ENCODE results near the gene ATXN10.

ATXN10 gene

DNA sequence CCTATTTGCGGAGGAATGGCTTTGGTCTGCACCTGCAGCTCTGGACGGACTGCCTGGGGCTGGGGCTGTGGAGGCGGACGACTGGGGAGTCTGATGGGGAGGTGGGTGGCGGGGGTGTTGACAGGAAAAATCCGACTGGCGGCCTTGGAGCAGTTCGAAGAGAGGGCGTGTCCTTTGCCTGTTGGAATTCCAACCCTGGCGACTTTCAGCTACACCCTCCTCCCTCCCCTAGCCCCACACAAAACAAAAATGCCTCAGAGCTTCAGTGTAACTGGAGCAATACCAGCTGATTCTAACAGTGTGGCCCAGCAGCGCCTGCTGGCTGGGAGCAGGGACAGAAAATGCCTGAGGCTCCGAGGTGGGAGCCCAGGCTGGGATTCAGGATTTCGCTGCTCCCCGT is 85.4 kb downstream of the ATXN10 start:
- DNase-seq (ENCODE audit: low read depth): peak; percentile 25
- TF ChIP-seq, protein P1, sequence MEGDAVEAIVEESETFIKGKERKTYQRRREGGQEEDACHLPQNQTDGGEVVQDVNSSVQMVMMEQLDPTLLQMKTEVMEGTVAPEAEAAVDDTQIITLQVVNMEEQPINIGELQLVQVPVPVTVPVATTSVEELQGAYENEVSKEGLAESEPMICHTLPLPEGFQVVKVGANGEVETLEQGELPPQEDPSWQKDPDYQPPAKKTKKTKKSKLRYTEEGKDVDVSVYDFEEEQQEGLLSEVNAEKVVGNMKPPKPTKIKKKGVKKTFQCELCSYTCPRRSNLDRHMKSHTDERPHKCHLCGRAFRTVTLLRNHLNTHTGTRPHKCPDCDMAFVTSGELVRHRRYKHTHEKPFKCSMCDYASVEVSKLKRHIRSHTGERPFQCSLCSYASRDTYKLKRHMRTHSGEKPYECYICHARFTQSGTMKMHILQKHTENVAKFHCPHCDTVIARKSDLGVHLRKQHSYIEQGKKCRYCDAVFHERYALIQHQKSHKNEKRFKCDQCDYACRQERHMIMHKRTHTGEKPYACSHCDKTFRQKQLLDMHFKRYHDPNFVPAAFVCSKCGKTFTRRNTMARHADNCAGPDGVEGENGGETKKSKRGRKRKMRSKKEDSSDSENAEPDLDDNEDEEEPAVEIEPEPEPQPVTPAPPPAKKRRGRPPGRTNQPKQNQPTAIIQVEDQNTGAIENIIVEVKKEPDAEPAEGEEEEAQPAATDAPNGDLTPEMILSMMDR (conservative IDR thresholded peaks at IDR 0.05; ENCODE audit: low read depth, low read length): peak; percentile 39

DNA sequence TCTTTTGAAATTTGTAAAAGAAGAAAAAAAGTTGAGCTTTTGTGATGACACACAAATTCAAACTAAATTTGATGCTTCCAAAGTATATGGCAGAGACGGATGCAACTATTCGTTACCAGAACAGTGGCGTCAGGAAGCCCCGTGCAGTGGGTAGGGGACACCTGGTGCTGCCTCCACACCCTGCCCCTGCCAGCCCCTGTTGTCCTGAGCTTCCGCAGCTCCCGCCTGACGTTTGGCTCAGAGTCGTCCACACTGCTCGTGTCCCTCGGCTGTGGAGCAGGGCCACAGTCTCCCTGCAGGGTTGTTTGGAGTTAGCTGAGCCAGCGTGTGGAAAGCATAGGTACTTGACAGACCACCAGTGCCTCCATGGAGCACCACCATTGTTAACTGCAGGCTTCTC is 86.3 kb downstream of the ATXN10 start:
- DNase-seq (ENCODE audit: low read depth): no peak
- TF ChIP-seq, protein P1 (conservative IDR thresholded peaks at IDR 0.05; ENCODE audit: low read depth, low read length): no peak
- no peak overlapping the region for H3K4me3 ChIP-seq (ENCODE audit: low read length)

More for the DNA sequence above, 85.4 kb downstream of the ATXN10 start:
- no peak overlapping the region for H3K4me3 ChIP-seq (ENCODE audit: low read length)

DNA sequence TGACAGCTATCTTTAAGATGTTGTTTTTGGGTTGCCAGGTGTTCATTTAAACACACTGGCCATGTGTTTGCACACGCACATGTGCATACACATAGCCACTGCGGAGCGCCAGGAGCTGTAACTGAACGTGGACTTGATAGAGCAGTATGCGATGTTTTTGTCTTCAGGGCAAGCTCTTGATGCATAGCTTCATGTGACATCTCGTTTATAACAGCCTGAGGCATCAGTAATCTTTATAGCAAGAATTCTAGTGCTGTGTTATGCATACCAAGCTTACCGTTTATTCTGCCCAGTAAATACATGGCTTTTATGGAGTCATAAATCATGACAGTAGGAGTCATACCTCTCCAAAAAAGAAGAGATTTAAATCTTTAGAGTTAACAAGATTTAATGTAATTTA is 87.0 kb downstream of the ATXN10 start:
- H3K4me3 ChIP-seq (ENCODE audit: low read length): no peak overlapping the region
- TF ChIP-seq, protein P1 (conservative IDR thresholded peaks at IDR 0.05; ENCODE audit: low read depth, low read length): no peak
- DNase-seq (ENCODE audit: low read depth): no peak

DNA sequence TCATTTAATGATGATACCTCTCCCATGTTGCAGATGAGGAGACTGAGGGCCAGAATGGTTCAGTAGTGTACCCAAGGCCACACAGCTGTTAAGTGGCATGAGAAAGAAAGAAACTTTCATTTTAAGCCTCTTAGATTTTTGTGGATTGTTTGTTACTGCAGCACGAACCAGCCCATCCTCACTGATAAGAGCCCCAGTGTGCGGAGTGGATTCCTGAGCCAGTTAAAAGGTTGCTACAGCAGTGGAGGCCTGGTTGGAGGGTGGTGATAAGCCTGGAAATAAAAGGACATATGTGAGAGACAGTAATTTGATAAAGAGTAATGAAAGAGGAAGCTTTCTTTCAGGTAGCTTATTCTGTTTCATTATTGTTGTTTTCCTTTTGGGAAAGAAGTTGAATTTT is 89.0 kb downstream of the ATXN10 start:
- TF ChIP-seq, protein P1 (conservative IDR thresholded peaks at IDR 0.05; ENCODE audit: low read depth, low read length): no peak
- DNase-seq (ENCODE audit: low read depth): no peak
- H3K4me3 ChIP-seq (ENCODE audit: low read length): no peak overlapping the region

DNA sequence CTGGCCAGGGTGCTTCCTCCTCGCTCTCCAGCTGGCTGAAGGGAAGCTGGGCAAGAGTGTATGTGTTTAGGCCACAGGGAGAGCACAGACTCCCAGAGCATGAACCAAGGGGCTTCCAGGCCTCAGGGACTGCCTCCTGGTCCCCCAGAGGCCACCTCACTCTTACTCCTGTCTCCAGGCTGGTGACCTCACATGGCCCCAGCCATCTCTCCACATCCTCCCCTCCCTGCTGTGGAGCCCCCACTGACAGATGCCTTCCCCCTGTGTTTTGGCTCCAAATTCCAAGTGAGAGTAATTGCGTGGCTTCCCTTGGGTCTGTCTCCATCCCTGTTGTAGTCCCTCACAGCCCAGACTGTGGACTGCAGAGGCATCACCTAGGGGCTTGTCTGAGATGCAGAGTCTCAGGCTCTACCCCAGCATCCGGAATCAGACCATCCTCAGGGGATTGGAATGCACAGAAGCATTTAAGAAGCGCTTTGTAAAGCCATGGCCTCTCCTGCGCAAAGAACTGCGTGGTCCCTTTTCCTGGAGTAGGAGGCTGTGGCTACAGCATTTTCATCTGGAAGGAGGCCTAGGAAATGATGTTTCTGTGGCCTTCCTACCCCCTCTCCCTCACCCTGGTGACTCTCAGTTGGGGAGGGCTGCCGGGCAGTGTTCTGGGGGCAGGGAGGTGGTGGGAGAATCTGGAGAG is 91.1 kb downstream of the ATXN10 start:
- H3K4me3 ChIP-seq (ENCODE audit: low read length): no peak overlapping the region
- TF ChIP-seq, protein P1 (conservative IDR thresholded peaks at IDR 0.05; ENCODE audit: low read depth, low read length): no peak
- no peak for DNase-seq (ENCODE audit: low read depth)

DNA sequence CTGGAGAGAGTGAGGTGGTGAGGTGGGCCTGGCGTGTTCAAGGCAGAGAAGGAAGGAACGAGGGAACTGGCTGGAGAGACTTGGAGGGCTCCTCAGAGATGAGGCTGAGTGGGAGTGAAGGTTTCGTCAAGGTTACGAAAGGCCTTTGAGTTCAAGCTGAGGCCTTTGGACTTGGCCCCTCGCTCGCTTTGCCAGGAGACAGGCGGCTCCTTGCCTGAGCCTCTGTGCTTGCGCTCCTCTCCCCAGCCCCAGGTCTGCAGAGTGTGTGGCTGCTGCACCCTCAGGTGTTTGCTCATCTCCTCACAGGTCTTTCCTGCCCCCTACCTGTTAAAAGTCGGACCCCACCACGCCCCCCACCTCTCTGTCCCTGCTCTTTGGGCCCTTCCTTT is 91.6 kb downstream of the ATXN10 start:
- no peak overlapping the region for H3K4me3 ChIP-seq (ENCODE audit: low read length)
- no peak for DNase-seq (ENCODE audit: low read depth)
- TF ChIP-seq, protein P1 (conservative IDR thresholded peaks at IDR 0.05; ENCODE audit: low read depth, low read length): no peak

DNA sequence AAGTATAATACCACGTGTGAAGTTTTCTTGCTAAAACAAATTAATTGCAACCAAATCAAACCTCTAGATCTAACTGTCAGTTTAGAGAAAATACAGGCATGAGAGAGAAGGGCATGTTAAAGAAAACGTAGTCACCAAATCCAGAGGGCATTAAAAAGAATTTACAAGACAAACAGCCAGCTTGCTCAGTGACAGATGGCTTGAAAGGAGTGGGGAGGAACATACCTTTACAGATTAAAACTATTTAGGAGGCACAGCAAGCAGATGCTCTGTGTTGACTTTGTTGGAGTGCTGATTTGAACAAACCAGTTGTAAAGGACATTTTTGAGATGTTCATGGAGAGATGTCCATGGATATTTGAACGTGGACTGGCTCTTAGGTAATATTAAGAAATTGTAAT is 96.9 kb downstream of the ATXN10 start:
- H3K4me3 ChIP-seq (ENCODE audit: low read length): no peak overlapping the region
- TF ChIP-seq, protein P1 (conservative IDR thresholded peaks at IDR 0.05; ENCODE audit: low read depth, low read length): no peak
- DNase-seq (ENCODE audit: low read depth): no peak
